ENCODE measurements around the gene TSC22D1. TPM values are rescaled to one million over a fixed set of nuclear protein-coding genes. Genes with fewer than 3 reads are reported as not detected.

TSC22D1 gene
- total RNA-seq, 1 experiment from 2014 or later, result 194 TPM

GRCh38 chr13:44468874-44469273 lies 107.3 kb downstream of the TSC22D1 start:
- peaks cover 27% of the 10 kb centered on the region for H3K79me2 ChIP-seq (ENCODE audit: low read length)
- TF ChIP-seq CTCF (conservative IDR thresholded peaks at IDR 0.05; ENCODE audit: low read depth, low read length), result no peak
- TF ChIP-seq EZH2 (IDR thresholded peaks at IDR 0.05; ENCODE audit: low read length, unreplicated experiment), result no peak
- TF ChIP-seq EZH2phosphoT487 (IDR thresholded peaks at IDR 0.05; ENCODE audit: borderline replicate concordance, low read length), result no peak
- DNase-seq, result no peak
- intact Hi-C loops (cut with micrococcal nuclease), result no loop called here
- ATAC-seq, result no peak
- H3K9ac ChIP-seq (ENCODE audit: low read length), result no peak overlapping the region
- H3K4me2 ChIP-seq (ENCODE audit: low read length), result no peak overlapping the region
- H3K36me3 ChIP-seq (ENCODE audit: low read depth, low read length), result no peaks in the 10 kb centered on the region
- POLR2A ChIA-PET (ENCODE audit: unreplicated experiment), result no interaction called here
- H3F3A ChIP-seq (ENCODE audit: low read length, unreplicated experiment), result no peaks in the 10 kb centered on the region
- H2AFZ ChIP-seq (ENCODE audit: low read length), result no peak overlapping the region
- no peak overlapping the region for H3K27ac ChIP-seq (ENCODE audit: low read length)
- no peaks in the 10 kb centered on the region for H3K9me2 ChIP-seq (replicated peaks; ENCODE audit: low read length)
- H3K27me3 ChIP-seq (ENCODE audit: low read length), result no peaks in the 10 kb centered on the region
- peaks cover 32% of the 10 kb centered on the region for H3K4me1 ChIP-seq (ENCODE audit: insufficient read depth, low read length)
- CTCF ChIA-PET, result no interaction called here
- no peaks in the 10 kb centered on the region for H4K20me1 ChIP-seq (ENCODE audit: low read length)
- BruUV-seq (replicated peaks), result no TSS peak
- no peak overlapping the region for H3K4me3 ChIP-seq (ENCODE audit: low read length)
- H3K9me3 ChIP-seq (ENCODE audit: low read length), result no peaks in the 10 kb centered on the region

GRCh38 chr13:44465318-44465717 lies 110.8 kb downstream of the TSC22D1 start:
- intact Hi-C loops (cut with micrococcal nuclease), result no loop called here
- H3K79me2 ChIP-seq (ENCODE audit: low read length), result peaks cover 24% of the 10 kb centered on the region
- no peak for TF ChIP-seq EZH2phosphoT487 (IDR thresholded peaks at IDR 0.05; ENCODE audit: borderline replicate concordance, low read length)
- no peak for TF ChIP-seq CTCF (conservative IDR thresholded peaks at IDR 0.05; ENCODE audit: low read depth, low read length)
- TF ChIP-seq EZH2 (IDR thresholded peaks at IDR 0.05; ENCODE audit: low read length, unreplicated experiment), result no peak
- ATAC-seq (peak; percentile 40; the same call in 1 of the 2 replicates), DNase-seq (peak; percentile 38)
- no peak overlapping the region for H3K4me3 ChIP-seq (ENCODE audit: low read length)
- H3K27ac ChIP-seq (ENCODE audit: low read length), result no peak overlapping the region
- ChIA-PET CTCF (interaction anchor here (0.7 kb wide), 1 partner anchor 17 kb away, joined by 3 read pairs; no protein-coding TSS in a partner anchor), POLR2A (ENCODE audit: unreplicated experiment) (no interaction called here)
- no peak overlapping the region for H2AFZ ChIP-seq (ENCODE audit: low read length)
- H3K9me3 ChIP-seq (ENCODE audit: low read length), result no peaks in the 10 kb centered on the region
- H3K9ac ChIP-seq (ENCODE audit: low read length), result no peak overlapping the region
- no peaks in the 10 kb centered on the region for H3K9me2 ChIP-seq (replicated peaks; ENCODE audit: low read length)
- H3K4me1 ChIP-seq (ENCODE audit: insufficient read depth, low read length), result peaks cover 6% of the 10 kb centered on the region; the same call in 1 of the 2 replicates
- no peaks in the 10 kb centered on the region for H3K27me3 ChIP-seq (ENCODE audit: low read length)
- H3K36me3 ChIP-seq (ENCODE audit: low read depth, low read length), result no peaks in the 10 kb centered on the region
- no peak overlapping the region for H3K4me2 ChIP-seq (ENCODE audit: low read length)
- BruUV-seq (replicated peaks), result no TSS peak
- no peaks in the 10 kb centered on the region for H4K20me1 ChIP-seq (ENCODE audit: low read length)
- H3F3A ChIP-seq (ENCODE audit: low read length, unreplicated experiment), result no peaks in the 10 kb centered on the region

GRCh38 chr13:44464471-44464870 lies 111.7 kb downstream of the TSC22D1 start:
- H3K9me3 ChIP-seq (ENCODE audit: low read length), result no peaks in the 10 kb centered on the region
- TF ChIP-seq EZH2phosphoT487 (IDR thresholded peaks at IDR 0.05; ENCODE audit: borderline replicate concordance, low read length) (no peak), EZH2 (IDR thresholded peaks at IDR 0.05; ENCODE audit: low read length, unreplicated experiment) (no peak), CTCF (conservative IDR thresholded peaks at IDR 0.05; ENCODE audit: low read depth, low read length) (no peak)
- DNase-seq, result no peak
- POLR2A ChIA-PET (ENCODE audit: unreplicated experiment), result no interaction called here
- no peak overlapping the region for H3K9ac ChIP-seq (ENCODE audit: low read length)
- H3K27ac ChIP-seq (ENCODE audit: low read length), result no peak overlapping the region
- no peak for ATAC-seq
- no TSS peak for BruUV-seq (replicated peaks)
- no peaks in the 10 kb centered on the region for H3K9me2 ChIP-seq (replicated peaks; ENCODE audit: low read length)
- no peaks in the 10 kb centered on the region for H3K27me3 ChIP-seq (ENCODE audit: low read length)
- intact Hi-C loops (cut with micrococcal nuclease), result no loop called here
- H2AFZ ChIP-seq (ENCODE audit: low read length), result no peak overlapping the region
- H3K4me2 ChIP-seq (ENCODE audit: low read length), result no peak overlapping the region
- peaks cover 19% of the 10 kb centered on the region for H3K79me2 ChIP-seq (ENCODE audit: low read length)
- no peaks in the 10 kb centered on the region for H4K20me1 ChIP-seq (ENCODE audit: low read length)
- H3K4me3 ChIP-seq (ENCODE audit: low read length), result no peak overlapping the region
- H3F3A ChIP-seq (ENCODE audit: low read length, unreplicated experiment), result no peaks in the 10 kb centered on the region
- 0 out of 2 replicates have a peak, but pooled peaks cover 5% of the 10 kb centered on the region for H3K36me3 ChIP-seq (ENCODE audit: low read depth, low read length)
- no peaks in the 10 kb centered on the region for H3K4me1 ChIP-seq (ENCODE audit: insufficient read depth, low read length)
- CTCF ChIA-PET, result no interaction called here
